ENCODE data around the gene SERPINB1. TPM values are rescaled to one million over a fixed set of nuclear protein-coding genes. Genes with fewer than 3 reads are reported as not detected.

The SERPINB1 gene
- total and polyA plus RNA-seq, 12 donors, result 33.4 to 159 (median 60.7) TPM

- Histone ChIP-seq H3K4me3 (no peak overlapping the region), H3K27ac (no peak overlapping the region), H3K27me3 (no peaks in the 10 kb centered on the region), H3K9me3 (replicated peaks in 1 of 3) (no peaks in the 10 kb centered on the region), H3K36me3 (replicated peaks in 1 of 2) (no peaks in the 10 kb centered on the region), H3K4me1 (replicated peaks in 1 of 2) (no peaks in the 10 kb centered on the region)
- intact Hi-C loops (cut with DNase I), result no loop called here
- no peak for DNase-seq
- 92 to 95% (median 93%) methylated on average over 8 to 14 of the region's 14 CpGs for WGBS, 4 donors
- TF ChIP-seq, protein P1, sequence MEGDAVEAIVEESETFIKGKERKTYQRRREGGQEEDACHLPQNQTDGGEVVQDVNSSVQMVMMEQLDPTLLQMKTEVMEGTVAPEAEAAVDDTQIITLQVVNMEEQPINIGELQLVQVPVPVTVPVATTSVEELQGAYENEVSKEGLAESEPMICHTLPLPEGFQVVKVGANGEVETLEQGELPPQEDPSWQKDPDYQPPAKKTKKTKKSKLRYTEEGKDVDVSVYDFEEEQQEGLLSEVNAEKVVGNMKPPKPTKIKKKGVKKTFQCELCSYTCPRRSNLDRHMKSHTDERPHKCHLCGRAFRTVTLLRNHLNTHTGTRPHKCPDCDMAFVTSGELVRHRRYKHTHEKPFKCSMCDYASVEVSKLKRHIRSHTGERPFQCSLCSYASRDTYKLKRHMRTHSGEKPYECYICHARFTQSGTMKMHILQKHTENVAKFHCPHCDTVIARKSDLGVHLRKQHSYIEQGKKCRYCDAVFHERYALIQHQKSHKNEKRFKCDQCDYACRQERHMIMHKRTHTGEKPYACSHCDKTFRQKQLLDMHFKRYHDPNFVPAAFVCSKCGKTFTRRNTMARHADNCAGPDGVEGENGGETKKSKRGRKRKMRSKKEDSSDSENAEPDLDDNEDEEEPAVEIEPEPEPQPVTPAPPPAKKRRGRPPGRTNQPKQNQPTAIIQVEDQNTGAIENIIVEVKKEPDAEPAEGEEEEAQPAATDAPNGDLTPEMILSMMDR (IDR thresholded peaks at IDR 0.05), result no peak
- no peak for TF ChIP-seq POLR2A (IDR thresholded peaks at IDR 0.05)
Measured at GRCh38 chr6:2800552-2801316, 40.9 kb downstream of the SERPINB1 start.

- Histone ChIP-seq H3K27me3 (no peaks in the 10 kb centered on the region), H3K4me1 (replicated peaks in 1 of 2) (no peaks in the 10 kb centered on the region), H3K9me3 (replicated peaks in 1 of 3) (no peaks in the 10 kb centered on the region), H3K4me3 (no peak overlapping the region), H3K36me3 (replicated peaks in 1 of 2) (no peaks in the 10 kb centered on the region), H3K27ac (no peak overlapping the region)
- no peak for DNase-seq
- intact Hi-C loops (cut with DNase I), result no loop called here
- TF ChIP-seq, protein P1 (IDR thresholded peaks at IDR 0.05), result no peak
- no peak for TF ChIP-seq POLR2A (IDR thresholded peaks at IDR 0.05)
- WGBS, 4 donors, result 80 to 85% (median 84%) methylated on average over 11 of the region's 11 CpGs
Measured at GRCh38 chr6:2799936-2800527, 41.6 kb downstream of the SERPINB1 start.

- 82 to 91% (median 83%) methylated on average over 10 to 11 of the region's 11 CpGs for WGBS, 4 donors
- Histone ChIP-seq H3K4me1 (replicated peaks in 1 of 2) (no peaks in the 10 kb centered on the region), H3K9me3 (replicated peaks in 1 of 3) (no peaks in the 10 kb centered on the region), H3K4me3 (no peak overlapping the region), H3K27ac (no peak overlapping the region), H3K36me3 (replicated peaks in 1 of 2) (no peaks in the 10 kb centered on the region), H3K27me3 (no peaks in the 10 kb centered on the region)
- TF ChIP-seq, protein P1 (IDR thresholded peaks at IDR 0.05), result no peak
- TF ChIP-seq POLR2A (IDR thresholded peaks at IDR 0.05), result no peak
- intact Hi-C loops (cut with DNase I), result no loop called here
- DNase-seq, result no peak
Measured at GRCh38 chr6:2798586-2799134, 43.0 kb downstream of the SERPINB1 start.

DNA sequence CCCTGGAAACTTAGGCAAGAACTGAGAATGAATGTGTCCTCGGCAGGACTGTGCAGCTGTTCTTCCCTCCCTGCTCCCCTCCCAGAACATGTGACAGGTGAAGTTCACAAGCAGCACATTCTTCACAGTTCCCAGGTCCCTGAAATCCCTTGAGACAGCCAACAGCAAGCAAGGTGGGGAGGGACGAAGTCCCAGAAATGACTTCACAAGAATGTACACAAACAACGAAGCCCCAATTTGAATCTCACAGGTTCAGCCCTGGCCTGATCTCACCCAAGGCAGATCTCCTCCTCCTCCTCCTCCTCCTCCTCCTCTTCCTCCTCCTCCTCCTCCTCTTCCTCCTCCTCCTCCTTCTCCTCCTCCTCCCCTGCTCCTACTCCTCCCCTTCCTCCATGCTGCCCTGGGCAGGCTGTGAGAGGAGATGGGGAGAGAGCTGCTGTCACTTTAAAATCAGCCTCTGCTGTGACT lies 44.1 kb downstream of the SERPINB1 start:
- Histone ChIP-seq H3K4me3 (no peak overlapping the region), H3K36me3 (replicated peaks in 1 of 2) (no peaks in the 10 kb centered on the region), H3K27me3 (no peaks in the 10 kb centered on the region), H3K4me1 (replicated peaks in 1 of 2) (no peaks in the 10 kb centered on the region), H3K9me3 (replicated peaks in 1 of 3) (no peaks in the 10 kb centered on the region), H3K27ac (no peak overlapping the region)
- intact Hi-C loops (cut with DNase I), result no loop called here
- TF ChIP-seq POLR2A (IDR thresholded peaks at IDR 0.05), result no peak
- TF ChIP-seq, protein P1 (IDR thresholded peaks at IDR 0.05), result no peak
- WGBS, 4 donors, result 57 to 69% (median 61%) methylated on average over 3 of the region's 3 CpGs
- DNase-seq, result no peak

Data from adrenal gland (tissue), 12 donors.